IPS-20b (cell line): ENCODE results near the gene TNXB.

Experiments
- H3K27ac ChIP-seq: one replicate; pipeline ENCODE4 v1.5.1; 2013; ENCODE audit warnings: low read length
- H3K27me3 ChIP-seq: 2 replicates; pipeline ENCODE4 v1.6.1; 2013; ENCODE audit warnings: mild to moderate bottlenecking, low read length, inconsistent platforms; ENCODE audit not compliant: insufficient read depth
- H3K36me3 ChIP-seq: 2 replicates; pipeline ENCODE4 v1.6.1; 2013; ENCODE audit warnings: low read depth, mild to moderate bottlenecking, inconsistent platforms, low read length, moderate library complexity; ENCODE audit not compliant: insufficient read depth
- H3K4me1 ChIP-seq: 2 replicates; pipeline ENCODE4 v1.6.1; 2013; ENCODE audit warnings: mild to moderate bottlenecking, control low read depth, inconsistent platforms, low read length, moderate library complexity; ENCODE audit not compliant: insufficient read depth
- H3K4me3 ChIP-seq: 2 replicates; pipeline ENCODE4 v1.5.1; 2013; ENCODE audit warnings: mild to moderate bottlenecking, low read length, inconsistent platforms
- H3K9ac ChIP-seq: 2 replicates; pipeline ENCODE4 v1.6.1; 2013; ENCODE audit warnings: low read depth, mild to moderate bottlenecking, inconsistent platforms, low read length, moderate library complexity
- H3K9me3 ChIP-seq: 2 replicates; pipeline ENCODE4 v1.6.1; 2013; ENCODE audit warnings: mild to moderate bottlenecking, low read depth, low read length, inconsistent platforms; ENCODE audit not compliant: insufficient read depth

The TNXB gene

GRCh38 chr6:32131439-32131948, 22.4 kb upstream of the TNXB start:
- H3K27ac ChIP-seq: no peak overlapping the region
- no peaks in the 10 kb centered on the region; the same call in 1 of the 2 replicates for H3K27me3 ChIP-seq
- H3K9me3 ChIP-seq: no peaks in the 10 kb centered on the region
- no peaks in the 10 kb centered on the region for H3K36me3 ChIP-seq
- no peak overlapping the region for H3K9ac ChIP-seq
- no peak overlapping the region for H3K4me3 ChIP-seq
- H3K4me1 ChIP-seq: peaks cover 9% of the 10 kb centered on the region; the same call in 1 of the 2 replicates

- H3K27ac ChIP-seq: peak overlapping the region; percentile 15
- no peaks in the 10 kb centered on the region for H3K9me3 ChIP-seq
- peak overlapping the region; percentile 82 for H3K4me3 ChIP-seq
Measured at GRCh38 chr6:32129297-32130088, 20.4 kb upstream of the TNXB start.

GRCh38 chr6:32128751-32129296, 19.7 kb upstream of the TNXB start:
- no peak overlapping the region for H3K27ac ChIP-seq
- H3K36me3 ChIP-seq: peaks cover 15% of the 10 kb centered on the region
- H3K27me3 ChIP-seq: no peaks in the 10 kb centered on the region
- no peaks in the 10 kb centered on the region for H3K9me3 ChIP-seq
- H3K4me3 ChIP-seq: peak overlapping the region; percentile 82; the same call in 1 of the 2 replicates
- peaks cover 9% of the 10 kb centered on the region; the same call in 1 of the 2 replicates for H3K4me1 ChIP-seq
- H3K9ac ChIP-seq: peak overlapping the region; percentile 76; the same call in 1 of the 2 replicates

More at GRCh38 chr6:32129297-32130088, 20.4 kb upstream of the TNXB start:
- Histone ChIP-seq H3K4me1 (peaks cover 9% of the 10 kb centered on the region; the same call in 1 of the 2 replicates), H3K9ac (peak overlapping the region; percentile 76), H3K36me3 (peaks cover 11% of the 10 kb centered on the region), H3K27me3 (no peaks in the 10 kb centered on the region)

GRCh38 chr6:32127717-32128592, 18.8 kb upstream of the TNXB start, which contains the start of gene ATF6B:
Gene ATF6B (minus strand): TSS chr6:32128246. CDS start chr6:32128207, 39 bp downstream.
- H3K9ac ChIP-seq: peak within 1 kb of the TSS; percentile 99
- peaks cover 9% of the 10 kb centered on the region; the same call in 1 of the 2 replicates for H3K4me1 ChIP-seq
- H3K27me3 ChIP-seq: no peaks in the 10 kb centered on the region
- peak within 1 kb of the TSS; percentile 95 for H3K27ac ChIP-seq
- H3K36me3 ChIP-seq: peaks cover 15% of the 10 kb centered on the region
- peak within 1 kb of the TSS; percentile 99 for H3K4me3 ChIP-seq
- no peaks in the 10 kb centered on the region for H3K9me3 ChIP-seq

GRCh38 chr6:32127409-32127716, 18.2 kb upstream of the TNXB start:
- peaks cover 15% of the 10 kb centered on the region for H3K36me3 ChIP-seq
- H3K27ac ChIP-seq: no peak overlapping the region
- H3K9me3 ChIP-seq: no peaks in the 10 kb centered on the region
- peaks cover 9% of the 10 kb centered on the region; the same call in 1 of the 2 replicates for H3K4me1 ChIP-seq
- no peaks in the 10 kb centered on the region for H3K27me3 ChIP-seq
- peak overlapping the region; percentile 99 for H3K4me3 ChIP-seq
- H3K9ac ChIP-seq: peak overlapping the region; percentile 99; the same call in 1 of the 2 replicates

GRCh38 chr6:32126880-32127279, 17.7 kb upstream of the TNXB start:
- no peaks in the 10 kb centered on the region for H3K27me3 ChIP-seq
- peak overlapping the region; percentile 99 for H3K4me3 ChIP-seq
- no peaks in the 10 kb centered on the region for H3K9me3 ChIP-seq
- H3K9ac ChIP-seq: peak overlapping the region; percentile 99; the same call in 1 of the 2 replicates
- peaks cover 9% of the 10 kb centered on the region; the same call in 1 of the 2 replicates for H3K4me1 ChIP-seq
- H3K27ac ChIP-seq: no peak overlapping the region
- H3K36me3 ChIP-seq: peaks cover 19% of the 10 kb centered on the region

GRCh38 chr6:32123681-32124080, 14.5 kb upstream of the TNXB start:
- Histone ChIP-seq H3K4me1 (peaks cover 7% of the 10 kb centered on the region; the same call in 1 of the 2 replicates), H3K27ac (no peak overlapping the region), H3K36me3 (peaks cover 39% of the 10 kb centered on the region), H3K27me3 (no peaks in the 10 kb centered on the region), H3K4me3 (no peak overlapping the region), H3K9ac (no peak overlapping the region), H3K9me3 (no peaks in the 10 kb centered on the region)

GRCh38 chr6:32120573-32121059, 11.5 kb upstream of the TNXB start:
- H3K36me3 ChIP-seq: peaks cover 62% of the 10 kb centered on the region
- no peak overlapping the region for H3K9ac ChIP-seq
- H3K4me1 ChIP-seq: no peaks in the 10 kb centered on the region
- no peak overlapping the region for H3K4me3 ChIP-seq
- no peaks in the 10 kb centered on the region for H3K9me3 ChIP-seq
- no peaks in the 10 kb centered on the region for H3K27me3 ChIP-seq
- no peak overlapping the region for H3K27ac ChIP-seq

- no peak overlapping the region for H3K27ac ChIP-seq
- H3K9me3 ChIP-seq: no peaks in the 10 kb centered on the region
- no peak overlapping the region for H3K9ac ChIP-seq
- peaks cover 55% of the 10 kb centered on the region for H3K36me3 ChIP-seq
- no peak overlapping the region for H3K4me3 ChIP-seq
- no peaks in the 10 kb centered on the region for H3K27me3 ChIP-seq
- no peaks in the 10 kb centered on the region for H3K4me1 ChIP-seq
Measured at GRCh38 chr6:32118782-32119628, 9.9 kb upstream of the TNXB start.

GRCh38 chr6:32117461-32117860, 8.3 kb upstream of the TNXB start:
- Histone ChIP-seq H3K9me3 (no peaks in the 10 kb centered on the region), H3K27me3 (no peaks in the 10 kb centered on the region), H3K27ac (no peak overlapping the region), H3K9ac (no peak overlapping the region), H3K4me1 (no peaks in the 10 kb centered on the region), H3K4me3 (no peak overlapping the region), H3K36me3 (peaks cover 54% of the 10 kb centered on the region)
